HEK293 (cell line): ENCODE results near the gene IGF2BP1.

Experiments
- CTCF ChIA-PET: fragments of 350-600 bp; formaldehyde crosslinking; extraction: SDS; loops from one replicate; lab custom pipeline; 2021; ENCODE audit warnings: antibody characterized with exemption; lab: Yijun Ruan, JAX
- POLR2A ChIA-PET: fragments of 300-600 bp; formaldehyde crosslinking; extraction: SDS; loops from one replicate; lab custom pipeline; 2020; ENCODE audit warnings: antibody characterized with exemption, inconsistent platforms; lab: Yijun Ruan, JAX
- H3K27ac ChIP-seq: fragments of 200-500 bp; sonication (Bioruptor generic); 2 replicates; pipeline ENCODE4 v1.5.1; 2014; ENCODE audit warnings: low read depth, low read length, control low read depth, inconsistent platforms; ENCODE audit errors: extremely low read depth
- H3K36me3 ChIP-seq, 2 experiments: fragments of 200-500 bp in 1 of 2; sonication (Bioruptor generic) in 1 of 2; 1 replicate in 1 of 2; 2 replicates in 1 of 2; pipeline ENCODE4 v1.5.1; 2014 to 2017; ENCODE audit warnings: inconsistent platforms in 2 of 2, low read length in 2 of 2; ENCODE audit not compliant: control insufficient read depth in 2 of 2, insufficient read depth in 1 of 2
- H3K4me1 ChIP-seq: fragments of 200-500 bp; sonication (Bioruptor generic); 2 replicates; pipeline ENCODE4 v1.5.1; 2014; ENCODE audit warnings: mild to moderate bottlenecking, low read length, inconsistent platforms; ENCODE audit not compliant: control insufficient read depth, insufficient read depth
- H3K4me3 ChIP-seq: 2 replicates; pipeline ENCODE4 v1.5.1; 2011; ENCODE audit warnings: low read depth, mild to moderate bottlenecking, control low read depth, low read length, moderate library complexity
- H3K9me3 ChIP-seq: fragments of 200-500 bp; sonication (Bioruptor generic); 2 replicates; pipeline ENCODE4 v1.5.1; 2014; ENCODE audit warnings: low read depth, low read length, inconsistent platforms; ENCODE audit not compliant: control insufficient read depth, insufficient read depth
- IKZF3 ChIP-seq: fragments of 450-650 bp; IDR thresholded peaks from 2 replicates; pipeline ENCODE4 v1.5.0; 2018; ENCODE audit warnings: missing biosample characterization, mild to moderate bottlenecking, missing genetic modification characterization, moderate library complexity
- KLF8 ChIP-seq: fragments of 450-650 bp; formaldehyde crosslinking; IDR thresholded peaks from 2 replicates; pipeline ENCODE4 v1.5.1; 2016; ENCODE audit warnings: missing biosample characterization, missing genetic modification characterization
- OVOL3 ChIP-seq: fragments of 450-650 bp; formaldehyde crosslinking; IDR thresholded peaks from 2 replicates; pipeline ENCODE4 v1.5.1; 2016; ENCODE audit warnings: missing biosample characterization, missing genetic modification characterization
- WT1 ChIP-seq: fragments of 450-650 bp; formaldehyde crosslinking; IDR thresholded peaks from 2 replicates; pipeline ENCODE4 v1.5.1; 2016; ENCODE audit warnings: missing biosample characterization, missing genetic modification characterization
- YY1 ChIP-seq: fragments of 450-650 bp; formaldehyde crosslinking; IDR thresholded peaks from 2 replicates; pipeline ENCODE4 v1.5.1; 2018; ENCODE audit warnings: missing biosample characterization, missing genetic modification characterization
- ZBTB48 ChIP-seq: fragments of 450-650 bp; formaldehyde crosslinking; IDR thresholded peaks from 2 replicates; pipeline ENCODE4 v1.5.1; 2016; ENCODE audit warnings: missing biosample characterization, missing genetic modification characterization
- ZNF10 ChIP-seq: fragments of 450-650 bp; formaldehyde crosslinking; IDR thresholded peaks from 2 replicates; pipeline ENCODE4 v1.5.1; 2017; ENCODE audit warnings: missing biosample characterization, missing genetic modification characterization
- ZNF174 ChIP-seq: fragments of 450-650 bp; formaldehyde crosslinking; IDR thresholded peaks from 2 replicates; pipeline ENCODE4 v1.5.0; 2017; ENCODE audit warnings: missing biosample characterization, mild to moderate bottlenecking, missing genetic modification characterization
- ZNF274 ChIP-seq, 2 experiments: fragments of 200-500 bp in 1 of 2; fragments of 450-650 bp in 1 of 2; sonication (Bioruptor generic) in 1 of 2; formaldehyde crosslinking in 1 of 2; IDR thresholded peaks; 2 replicates each; pipeline versions ENCODE4 v1.5.1 to v1.6.1; 2014 to 2016; ENCODE audit warnings: borderline replicate concordance in 1 of 2, inconsistent platforms in 1 of 2, low read length in 1 of 2, missing biosample characterization in 1 of 2, missing genetic modification characterization in 1 of 2
- ZNF335 ChIP-seq: fragments of 450-650 bp; formaldehyde crosslinking; conservative IDR thresholded peaks from 2 replicates; pipeline ENCODE4 v1.5.1; 2016; ENCODE audit warnings: missing biosample characterization, missing genetic modification characterization
- ZNF391 ChIP-seq: fragments of 450-650 bp; formaldehyde crosslinking; IDR thresholded peaks from 2 replicates; pipeline ENCODE4 v1.5.1; 2016; ENCODE audit warnings: low read depth, missing biosample characterization, missing genetic modification characterization, borderline replicate concordance
- ZNF530 ChIP-seq: fragments of 450-650 bp; formaldehyde crosslinking; IDR thresholded peaks from 2 replicates; pipeline ENCODE4 v1.5.1; 2016; ENCODE audit warnings: low read depth, missing biosample characterization, missing genetic modification characterization
- ZNF585B ChIP-seq: fragments of 450-650 bp; formaldehyde crosslinking; IDR thresholded peaks from 2 replicates; pipeline ENCODE4 v1.5.1; 2016; ENCODE audit warnings: missing biosample characterization, missing genetic modification characterization
- ZNF664 ChIP-seq: fragments of 450-650 bp; formaldehyde crosslinking; IDR thresholded peaks from 2 replicates; pipeline ENCODE4 v1.5.1; 2016; ENCODE audit warnings: missing biosample characterization, missing genetic modification characterization
- ZNF837 ChIP-seq: fragments of 450-650 bp; formaldehyde crosslinking; IDR thresholded peaks from 2 replicates; pipeline ENCODE4 v1.5.1; 2016; ENCODE audit warnings: missing biosample characterization, missing genetic modification characterization
- TF ChIP-seq, protein P1 (sequence below): fragments of 450-650 bp; formaldehyde crosslinking; IDR thresholded peaks from 2 replicates; pipeline ENCODE4 v1.5.1; 2017; ENCODE audit warnings: missing biosample characterization, missing genetic modification characterization
- TF ChIP-seq, protein P2 (sequence below): fragments of 450-650 bp; formaldehyde crosslinking; IDR thresholded peaks from 2 replicates; pipeline ENCODE4 v1.5.1; 2017; ENCODE audit warnings: missing biosample characterization, missing genetic modification characterization
- TF ChIP-seq, protein P3 (sequence below): fragments of 450-650 bp; formaldehyde crosslinking; IDR thresholded peaks from 2 replicates; pipeline ENCODE4 v1.5.1; 2016; ENCODE audit warnings: missing biosample characterization, missing genetic modification characterization
- TF ChIP-seq, protein P4 (sequence below): fragments of 450-650 bp; formaldehyde crosslinking; IDR thresholded peaks from 2 replicates; pipeline ENCODE4 v1.5.1; 2016; ENCODE audit warnings: missing biosample characterization, missing genetic modification characterization
- TF ChIP-seq, protein P5 (sequence below): IDR thresholded peaks from 2 replicates; pipeline ENCODE4 v1.6.1; 2011; ENCODE audit warnings: mild to moderate bottlenecking, low read depth, low read length, borderline replicate concordance

The IGF2BP1 gene

DNA sequence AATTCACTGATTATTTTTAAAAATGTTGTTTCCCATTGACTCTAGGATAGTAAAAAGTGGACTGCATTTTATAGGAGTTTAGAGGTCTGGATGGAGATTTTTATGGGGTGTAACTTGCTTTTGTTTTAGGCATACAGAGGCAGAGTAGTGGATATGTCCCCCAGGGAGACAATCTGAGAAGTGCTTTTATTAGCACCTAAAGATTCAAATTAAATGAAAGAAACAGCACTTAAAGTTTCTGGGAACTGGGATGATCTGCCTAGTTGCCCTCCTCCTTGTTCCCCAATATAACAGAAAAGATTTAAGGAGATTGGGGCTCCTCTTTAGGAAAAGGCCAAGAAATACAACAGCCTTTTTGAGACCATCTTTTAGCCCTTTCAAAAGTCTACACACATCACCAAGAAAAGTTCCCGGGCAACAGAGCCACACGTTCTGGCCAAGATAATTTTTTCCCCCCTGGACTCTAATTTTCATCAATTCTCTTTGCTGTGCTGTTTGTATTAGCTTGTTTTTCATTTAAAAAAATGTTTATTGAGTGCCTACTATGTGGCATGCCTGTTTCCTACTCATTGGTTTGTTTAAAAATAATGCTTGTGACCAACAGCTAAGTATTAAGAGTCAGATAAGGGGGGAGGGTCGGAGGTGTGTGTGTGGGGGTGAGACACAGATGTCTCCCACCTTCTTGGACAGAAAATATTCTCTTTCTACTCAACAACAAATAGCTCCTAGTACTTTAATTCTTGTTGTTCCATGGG, 2.5 kb upstream of the IGF2BP1 start (continued):
- TF ChIP-seq ZNF530 (tag by site-specific recombination) = no peak
- TF ChIP-seq, protein P1, sequence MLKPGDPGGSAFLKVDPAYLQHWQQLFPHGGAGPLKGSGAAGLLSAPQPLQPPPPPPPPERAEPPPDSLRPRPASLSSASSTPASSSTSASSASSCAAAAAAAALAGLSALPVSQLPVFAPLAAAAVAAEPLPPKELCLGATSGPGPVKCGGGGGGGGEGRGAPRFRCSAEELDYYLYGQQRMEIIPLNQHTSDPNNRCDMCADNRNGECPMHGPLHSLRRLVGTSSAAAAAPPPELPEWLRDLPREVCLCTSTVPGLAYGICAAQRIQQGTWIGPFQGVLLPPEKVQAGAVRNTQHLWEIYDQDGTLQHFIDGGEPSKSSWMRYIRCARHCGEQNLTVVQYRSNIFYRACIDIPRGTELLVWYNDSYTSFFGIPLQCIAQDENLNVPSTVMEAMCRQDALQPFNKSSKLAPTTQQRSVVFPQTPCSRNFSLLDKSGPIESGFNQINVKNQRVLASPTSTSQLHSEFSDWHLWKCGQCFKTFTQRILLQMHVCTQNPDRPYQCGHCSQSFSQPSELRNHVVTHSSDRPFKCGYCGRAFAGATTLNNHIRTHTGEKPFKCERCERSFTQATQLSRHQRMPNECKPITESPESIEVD = peak; percentile 87
- TF ChIP-seq, protein P2, sequence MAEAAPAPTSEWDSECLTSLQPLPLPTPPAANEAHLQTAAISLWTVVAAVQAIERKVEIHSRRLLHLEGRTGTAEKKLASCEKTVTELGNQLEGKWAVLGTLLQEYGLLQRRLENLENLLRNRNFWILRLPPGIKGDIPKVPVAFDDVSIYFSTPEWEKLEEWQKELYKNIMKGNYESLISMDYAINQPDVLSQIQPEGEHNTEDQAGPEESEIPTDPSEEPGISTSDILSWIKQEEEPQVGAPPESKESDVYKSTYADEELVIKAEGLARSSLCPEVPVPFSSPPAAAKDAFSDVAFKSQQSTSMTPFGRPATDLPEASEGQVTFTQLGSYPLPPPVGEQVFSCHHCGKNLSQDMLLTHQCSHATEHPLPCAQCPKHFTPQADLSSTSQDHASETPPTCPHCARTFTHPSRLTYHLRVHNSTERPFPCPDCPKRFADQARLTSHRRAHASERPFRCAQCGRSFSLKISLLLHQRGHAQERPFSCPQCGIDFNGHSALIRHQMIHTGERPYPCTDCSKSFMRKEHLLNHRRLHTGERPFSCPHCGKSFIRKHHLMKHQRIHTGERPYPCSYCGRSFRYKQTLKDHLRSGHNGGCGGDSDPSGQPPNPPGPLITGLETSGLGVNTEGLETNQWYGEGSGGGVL (tag by site-specific recombination) = 0 out of 2 replicates have a peak, but pooled peaks have one; percentile 30
- TF ChIP-seq ZNF391 (tag by site-specific recombination) = no peak
- TF ChIP-seq ZNF664 (tag by site-specific recombination) = peak; percentile 87; the same call in 1 of the 2 replicates

DNA sequence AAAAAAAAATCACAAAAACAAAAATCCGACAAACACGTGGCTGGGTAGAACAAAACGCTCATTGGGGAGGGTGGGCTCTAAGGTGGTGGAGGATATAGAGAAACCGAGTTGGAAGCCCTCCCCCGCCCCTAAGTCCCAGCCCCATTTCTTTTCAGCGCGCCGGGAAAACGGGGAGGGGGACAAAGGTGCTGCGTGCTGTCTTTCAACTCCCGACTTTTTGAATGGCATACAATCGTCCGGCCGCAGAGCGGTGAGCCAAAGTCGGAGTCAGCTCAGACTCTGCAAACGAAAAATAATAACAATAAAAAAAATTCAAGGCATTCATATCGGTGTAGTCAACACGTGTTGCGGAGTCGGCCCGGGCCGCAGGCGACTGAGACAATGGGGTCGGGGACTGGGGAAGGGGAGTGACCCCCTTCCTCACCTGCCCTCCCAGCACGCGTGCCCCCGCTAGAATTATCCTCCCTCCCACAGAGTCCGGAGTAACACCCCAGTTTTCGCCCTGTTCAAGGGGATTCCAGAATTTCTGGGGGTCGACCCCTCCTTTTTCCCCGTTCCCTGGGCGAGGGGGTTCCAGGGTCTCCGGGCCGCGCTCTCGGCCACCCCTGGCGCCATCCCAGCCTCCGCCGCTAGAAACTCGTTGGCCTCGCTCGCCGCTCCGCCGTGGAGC, 1.7 kb upstream of the IGF2BP1 start:
- Histone ChIP-seq H3K9me3 (no peaks in the 10 kb centered on the region), H3K36me3 (peaks cover 0 to 8% of the 10 kb centered on the region in 2 experiments; a peak in 1 of 3 replicates), H3K4me1 (peaks cover 31% of the 10 kb centered on the region), H3K4me3 (peak overlapping the region; percentile 64), H3K27ac (peak overlapping the region; percentile 100)
- ChIA-PET POLR2A (interaction anchor here (0.5 to 5.6 kb wide), 24 partner anchors 12 to 453 kb away, joined by 3 to 47 read pairs (median 5); partner anchors contain the start of genes ABI3, ATP5MC1, GNGT2 and SNF8), CTCF (interaction anchor here (0.6 to 13.1 kb wide), 7 partner anchors 9 to 413 kb away, joined by 3 to 129 read pairs (median 4); no protein-coding TSS in a partner anchor)
- TF ChIP-seq KLF8 (tag by site-specific recombination) = peak; percentile 28; the same call in 1 of the 2 replicates
- TF ChIP-seq, protein P3, sequence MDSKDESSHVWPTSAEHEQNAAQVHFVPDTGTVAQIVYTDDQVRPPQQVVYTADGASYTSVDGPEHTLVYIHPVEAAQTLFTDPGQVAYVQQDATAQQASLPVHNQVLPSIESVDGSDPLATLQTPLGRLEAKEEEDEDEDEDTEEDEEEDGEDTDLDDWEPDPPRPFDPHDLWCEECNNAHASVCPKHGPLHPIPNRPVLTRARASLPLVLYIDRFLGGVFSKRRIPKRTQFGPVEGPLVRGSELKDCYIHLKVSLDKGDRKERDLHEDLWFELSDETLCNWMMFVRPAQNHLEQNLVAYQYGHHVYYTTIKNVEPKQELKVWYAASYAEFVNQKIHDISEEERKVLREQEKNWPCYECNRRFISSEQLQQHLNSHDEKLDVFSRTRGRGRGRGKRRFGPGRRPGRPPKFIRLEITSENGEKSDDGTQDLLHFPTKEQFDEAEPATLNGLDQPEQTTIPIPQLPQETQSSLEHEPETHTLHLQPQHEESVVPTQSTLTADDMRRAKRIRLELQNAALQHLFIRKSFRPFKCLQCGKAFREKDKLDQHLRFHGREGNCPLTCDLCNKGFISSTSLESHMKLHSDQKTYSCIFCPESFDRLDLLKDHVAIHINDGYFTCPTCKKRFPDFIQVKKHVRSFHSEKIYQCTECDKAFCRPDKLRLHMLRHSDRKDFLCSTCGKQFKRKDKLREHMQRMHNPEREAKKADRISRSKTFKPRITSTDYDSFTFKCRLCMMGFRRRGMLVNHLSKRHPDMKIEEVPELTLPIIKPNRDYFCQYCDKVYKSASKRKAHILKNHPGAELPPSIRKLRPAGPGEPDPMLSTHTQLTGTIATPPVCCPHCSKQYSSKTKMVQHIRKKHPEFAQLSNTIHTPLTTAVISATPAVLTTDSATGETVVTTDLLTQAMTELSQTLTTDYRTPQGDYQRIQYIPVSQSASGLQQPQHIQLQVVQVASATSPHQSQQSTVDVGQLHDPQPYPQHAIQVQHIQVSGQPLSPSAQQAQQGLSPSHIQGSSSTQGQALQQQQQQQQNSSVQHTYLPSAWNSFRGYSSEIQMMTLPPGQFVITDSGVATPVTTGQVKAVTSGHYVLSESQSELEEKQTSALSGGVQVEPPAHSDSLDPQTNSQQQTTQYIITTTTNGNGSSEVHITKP = peak; percentile 55
- TF ChIP-seq ZNF335 (tag by site-specific recombination) = peak; percentile 59; the same call in 1 of the 2 replicates
- TF ChIP-seq YY1 (tag by site-specific recombination) = 0 out of 2 replicates have a peak, but pooled peaks have one; percentile 28
- TF ChIP-seq ZNF174 (tag by site-specific recombination) = no peak
- TF ChIP-seq, protein P4, sequence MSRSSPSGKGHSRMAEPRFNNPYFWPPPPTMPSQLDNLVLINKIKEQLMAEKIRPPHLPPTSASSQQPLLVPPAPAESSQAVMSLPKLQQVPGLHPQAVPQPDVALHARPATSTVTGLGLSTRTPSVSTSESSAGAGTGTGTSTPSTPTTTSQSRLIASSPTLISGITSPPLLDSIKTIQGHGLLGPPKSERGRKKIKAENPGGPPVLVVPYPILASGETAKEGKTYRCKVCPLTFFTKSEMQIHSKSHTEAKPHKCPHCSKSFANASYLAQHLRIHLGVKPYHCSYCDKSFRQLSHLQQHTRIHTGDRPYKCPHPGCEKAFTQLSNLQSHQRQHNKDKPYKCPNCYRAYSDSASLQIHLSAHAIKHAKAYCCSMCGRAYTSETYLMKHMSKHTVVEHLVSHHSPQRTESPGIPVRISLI = peak; percentile 60; the same call in 1 of the 2 replicates
- TF ChIP-seq OVOL3 (tag by site-specific recombination) = 0 out of 2 replicates have a peak, but pooled peaks have one; percentile 9
- peak; percentile 67 for TF ChIP-seq ZBTB48 (tag by site-specific recombination)
- TF ChIP-seq, protein P1 = 0 out of 2 replicates have a peak, but pooled peaks have one; percentile 23
- TF ChIP-seq ZNF664 (tag by site-specific recombination) = no peak
- 0 out of 2 replicates have a peak, but pooled peaks have one; percentile 27 for TF ChIP-seq ZNF10 (tag by site-specific recombination)
- TF ChIP-seq WT1 (tag by site-specific recombination) = peak; percentile 6; the same call in 1 of the 2 replicates
- peak; percentile 25; the same call in 1 of the 2 replicates for TF ChIP-seq IKZF3 (tag by site-specific recombination)
- TF ChIP-seq ZNF585B = no peak
- TF ChIP-seq, protein P5, sequence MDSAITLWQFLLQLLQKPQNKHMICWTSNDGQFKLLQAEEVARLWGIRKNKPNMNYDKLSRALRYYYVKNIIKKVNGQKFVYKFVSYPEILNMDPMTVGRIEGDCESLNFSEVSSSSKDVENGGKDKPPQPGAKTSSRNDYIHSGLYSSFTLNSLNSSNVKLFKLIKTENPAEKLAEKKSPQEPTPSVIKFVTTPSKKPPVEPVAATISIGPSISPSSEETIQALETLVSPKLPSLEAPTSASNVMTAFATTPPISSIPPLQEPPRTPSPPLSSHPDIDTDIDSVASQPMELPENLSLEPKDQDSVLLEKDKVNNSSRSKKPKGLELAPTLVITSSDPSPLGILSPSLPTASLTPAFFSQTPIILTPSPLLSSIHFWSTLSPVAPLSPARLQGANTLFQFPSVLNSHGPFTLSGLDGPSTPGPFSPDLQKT = no peak
- TF ChIP-seq ZNF274 (IDR thresholded peaks at IDR 0.05; ENCODE audit: low read length) = no peak
- TF ChIP-seq ZNF274 (tag by site-specific recombination; IDR thresholded peaks at IDR 0.05; ENCODE audit: borderline replicate concordance) = no peak
- TF ChIP-seq ZNF837 (tag by site-specific recombination) = 0 out of 2 replicates have a peak, but pooled peaks have one; percentile 15
